ENCODE results near the gene ZNF304. TPM values are rescaled to one million over a fixed set of nuclear protein-coding genes. Genes with fewer than 3 reads are reported as not detected.

The ZNF304 gene
- total RNA-seq, 1 donor from 2014 or later: 13.7 TPM

- FAIRE-seq: no peak
Measured at GRCh38 chr19:57321116-57321515, 30.0 kb upstream of the ZNF304 start.

GRCh38 chr19:57321751-57322150 lies 29.3 kb upstream of the ZNF304 start:
- no peak for TF ChIP-seq CTCF (IDR thresholded peaks at IDR 0.05; ENCODE audit: insufficient read depth, low read length, severe bottlenecking)
- Histone ChIP-seq H3K4me3 (ENCODE audit: low read depth, low read length) (peak overlapping the region; percentile 75), H3K36me3 (ENCODE audit: control insufficient read depth, insufficient read depth, low read length) (peaks cover 14% of the 10 kb centered on the region), H3K27me3 (ENCODE audit: control insufficient read depth, insufficient read depth, low read length) (no peaks in the 10 kb centered on the region)
- DNase-seq (ENCODE audit: low read depth) (no peak), FAIRE-seq (no peak)

More at GRCh38 chr19:57321116-57321515, 30.0 kb upstream of the ZNF304 start:
- Histone ChIP-seq H3K4me3 (ENCODE audit: low read depth, low read length) (peak overlapping the region; percentile 75), H3K36me3 (ENCODE audit: control insufficient read depth, insufficient read depth, low read length) (peaks cover 10% of the 10 kb centered on the region), H3K27me3 (ENCODE audit: control insufficient read depth, insufficient read depth, low read length) (no peaks in the 10 kb centered on the region)
- DNase-seq (ENCODE audit: low read depth): no peak
- TF ChIP-seq CTCF (IDR thresholded peaks at IDR 0.05; ENCODE audit: insufficient read depth, low read length, severe bottlenecking): no peak

- DNase-seq (ENCODE audit: low read depth): no peak
- Histone ChIP-seq H3K4me3 (ENCODE audit: low read depth, low read length) (no peak overlapping the region), H3K27me3 (ENCODE audit: control insufficient read depth, insufficient read depth, low read length) (no peaks in the 10 kb centered on the region), H3K36me3 (ENCODE audit: control insufficient read depth, insufficient read depth, low read length) (peaks cover 22% of the 10 kb centered on the region)
- no peak for TF ChIP-seq CTCF (IDR thresholded peaks at IDR 0.05; ENCODE audit: insufficient read depth, low read length, severe bottlenecking)
- no peak for FAIRE-seq
Measured at GRCh38 chr19:57324992-57325391, 26.1 kb upstream of the ZNF304 start.

- no peak for TF ChIP-seq CTCF (IDR thresholded peaks at IDR 0.05; ENCODE audit: insufficient read depth, low read length, severe bottlenecking)
- DNase-seq (ENCODE audit: low read depth): no peak
- FAIRE-seq: peak; percentile 18
- no peak overlapping the region for H3K4me3 ChIP-seq (ENCODE audit: low read depth, low read length)
- H3K36me3 ChIP-seq (ENCODE audit: control insufficient read depth, insufficient read depth, low read length): peaks cover 22% of the 10 kb centered on the region
- H3K27me3 ChIP-seq (ENCODE audit: control insufficient read depth, insufficient read depth, low read length): no peaks in the 10 kb centered on the region
Measured at GRCh38 chr19:57327993-57328392, 23.1 kb upstream of the ZNF304 start.

- no peaks in the 10 kb centered on the region for H3K36me3 ChIP-seq (ENCODE audit: control insufficient read depth, insufficient read depth, low read length)
- H3K27me3 ChIP-seq (ENCODE audit: control insufficient read depth, insufficient read depth, low read length): no peaks in the 10 kb centered on the region
- no peak overlapping the region for H3K4me3 ChIP-seq (ENCODE audit: low read depth, low read length)
- TF ChIP-seq CTCF (IDR thresholded peaks at IDR 0.05; ENCODE audit: insufficient read depth, low read length, severe bottlenecking): no peak
- FAIRE-seq: peak; percentile 68
- DNase-seq (ENCODE audit: low read depth): peak; percentile 97
Measured at GRCh38 chr19:57334191-57334590, 16.9 kb upstream of the ZNF304 start.

- DNase-seq (ENCODE audit: low read depth) (no peak), FAIRE-seq (no peak)
- no peak for TF ChIP-seq CTCF (IDR thresholded peaks at IDR 0.05; ENCODE audit: insufficient read depth, low read length, severe bottlenecking)
- Histone ChIP-seq H3K4me3 (ENCODE audit: low read depth, low read length) (no peak overlapping the region), H3K36me3 (ENCODE audit: control insufficient read depth, insufficient read depth, low read length) (no peaks in the 10 kb centered on the region), H3K27me3 (ENCODE audit: control insufficient read depth, insufficient read depth, low read length) (no peaks in the 10 kb centered on the region)
Measured at GRCh38 chr19:57338877-57339276, 12.2 kb upstream of the ZNF304 start.
